NK-92 treated with Interleukin-12 subunit alpha and Interleukin-12 subunit beta, amount 100 ng/mL, for 24 hours (cell line): ENCODE measurements around the gene CEL.
A peak's percentile ranks its signal among the peaks of the same experiment; 100 is the strongest.
"Not testable (repeated sequence)": the region's sequence is repeated elsewhere in the genome, so short reads cannot be mapped to it uniquely, and the experiment has no call there.

Source experiments
- DNase-seq: peaks from one replicate; lab custom pipeline; 2025; lab: John Stamatoyannopoulos, UW

The CEL gene

GRCh38 chr9:133061764-133062145, at the start of gene CEL:
Gene CEL (plus strand): TSS chr9:133061981. CDS start chr9:133062003, 22 bp downstream.
- not testable (repeated sequence) for DNase-seq

GRCh38 chr9:133014696-133015095, 47.1 kb upstream of the CEL start:
- DNase-seq = no peak

GRCh38 chr9:133023117-133023890, 38.5 kb upstream of the CEL start:
- DNase-seq = peak; percentile 18

GRCh38 chr9:133026426-133026825, 35.4 kb upstream of the CEL start:
- no peak for DNase-seq

GRCh38 chr9:133027134-133027533, 34.6 kb upstream of the CEL start:
- DNase-seq = no peak

- no peak for DNase-seq
Measured at GRCh38 chr9:133028221-133028620, 33.6 kb upstream of the CEL start.

- DNase-seq = no peak
Measured at GRCh38 chr9:133029994-133030316, 31.8 kb upstream of the CEL start.

- DNase-seq = peak; percentile 86
Measured at GRCh38 chr9:133030317-133031129, 31.3 kb upstream of the CEL start, which contains the start of gene GTF3C5. Gene GTF3C5 (plus strand): TSS chr9:133030997. CDS start chr9:133031012, 15 bp downstream.

- DNase-seq = no peak
Measured at GRCh38 chr9:133031130-133031422, 30.7 kb upstream of the CEL start.

- no peak for DNase-seq
Measured at GRCh38 chr9:133031496-133031911, 30.3 kb upstream of the CEL start.

GRCh38 chr9:133032171-133032570, 29.6 kb upstream of the CEL start:
- DNase-seq = no peak

- no peak for DNase-seq
Measured at GRCh38 chr9:133035669-133036068, 26.1 kb upstream of the CEL start.

GRCh38 chr9:133037775-133038515, 23.8 kb upstream of the CEL start:
- DNase-seq = no peak

GRCh38 chr9:133040892-133041479, 20.8 kb upstream of the CEL start:
- not testable (repeated sequence) for DNase-seq

GRCh38 chr9:133041958-133042357, 19.8 kb upstream of the CEL start:
- DNase-seq = no peak

GRCh38 chr9:133042676-133043075, 19.1 kb upstream of the CEL start:
- no peak for DNase-seq

- DNase-seq = no peak
Measured at GRCh38 chr9:133043449-133044035, 18.2 kb upstream of the CEL start.

- DNase-seq = no peak
Measured at GRCh38 chr9:133044125-133044524, 17.7 kb upstream of the CEL start.

- no peak for DNase-seq
Measured at GRCh38 chr9:133044661-133045060, 17.1 kb upstream of the CEL start.

- DNase-seq = no peak
Measured at GRCh38 chr9:133045132-133045531, 16.6 kb upstream of the CEL start.

- no peak for DNase-seq
Measured at GRCh38 chr9:133046196-133046899, 15.4 kb upstream of the CEL start.
